ENCODE data around the gene TFB1M.

TFB1M gene

GRCh38 chr6:155287762-155288161, 26.5 kb downstream of the TFB1M start:
- TF ChIP-seq, protein P1, sequence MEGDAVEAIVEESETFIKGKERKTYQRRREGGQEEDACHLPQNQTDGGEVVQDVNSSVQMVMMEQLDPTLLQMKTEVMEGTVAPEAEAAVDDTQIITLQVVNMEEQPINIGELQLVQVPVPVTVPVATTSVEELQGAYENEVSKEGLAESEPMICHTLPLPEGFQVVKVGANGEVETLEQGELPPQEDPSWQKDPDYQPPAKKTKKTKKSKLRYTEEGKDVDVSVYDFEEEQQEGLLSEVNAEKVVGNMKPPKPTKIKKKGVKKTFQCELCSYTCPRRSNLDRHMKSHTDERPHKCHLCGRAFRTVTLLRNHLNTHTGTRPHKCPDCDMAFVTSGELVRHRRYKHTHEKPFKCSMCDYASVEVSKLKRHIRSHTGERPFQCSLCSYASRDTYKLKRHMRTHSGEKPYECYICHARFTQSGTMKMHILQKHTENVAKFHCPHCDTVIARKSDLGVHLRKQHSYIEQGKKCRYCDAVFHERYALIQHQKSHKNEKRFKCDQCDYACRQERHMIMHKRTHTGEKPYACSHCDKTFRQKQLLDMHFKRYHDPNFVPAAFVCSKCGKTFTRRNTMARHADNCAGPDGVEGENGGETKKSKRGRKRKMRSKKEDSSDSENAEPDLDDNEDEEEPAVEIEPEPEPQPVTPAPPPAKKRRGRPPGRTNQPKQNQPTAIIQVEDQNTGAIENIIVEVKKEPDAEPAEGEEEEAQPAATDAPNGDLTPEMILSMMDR (IDR thresholded peaks at IDR 0.05; ENCODE audit: low read length) = no peak
- no peak for TF ChIP-seq EZH2phosphoT487 (IDR thresholded peaks at IDR 0.05; ENCODE audit: low read length)
- TF ChIP-seq EZH2 (optimal IDR thresholded peaks at IDR 0.05; ENCODE audit: low read depth, low read length) = no peak
- Histone ChIP-seq H3K4me2 (ENCODE audit: low read depth, low read length) (no peak overlapping the region), H4K20me1 (ENCODE audit: insufficient read depth, low read length) (no peaks in the 10 kb centered on the region), H3K9me2 (replicated peaks; ENCODE audit: insufficient read depth, low read length) (no peaks in the 10 kb centered on the region), H3K36me3 (replicated peaks; ENCODE audit: insufficient read depth, low read length) (no peaks in the 10 kb centered on the region), H3F3A (ENCODE audit: insufficient read depth, low read length) (no peaks in the 10 kb centered on the region), H3K9me3 (replicated peaks; ENCODE audit: insufficient read depth, low read length) (no peaks in the 10 kb centered on the region), H3K4me3 (ENCODE audit: low read length) (no peak overlapping the region), H3K9ac (ENCODE audit: low read length) (no peak overlapping the region), H2AFZ (ENCODE audit: low read length) (no peak overlapping the region), H3K79me2 (ENCODE audit: low read length) (no peaks in the 10 kb centered on the region), H3K4me1 (ENCODE audit: low read length) (no peaks in the 10 kb centered on the region), H3K27me3 (replicated peaks; ENCODE audit: insufficient read depth, low read length) (no peaks in the 10 kb centered on the region), H3K27ac (ENCODE audit: low read length) (no peak overlapping the region)
- no peak for DNase-seq

GRCh38 chr6:155284775-155285174, 29.5 kb downstream of the TFB1M start:
- Histone ChIP-seq H3F3A (ENCODE audit: insufficient read depth, low read length) (no peaks in the 10 kb centered on the region), H3K4me2 (ENCODE audit: low read depth, low read length) (no peak overlapping the region), H3K27me3 (replicated peaks; ENCODE audit: insufficient read depth, low read length) (no peaks in the 10 kb centered on the region), H3K9me3 (replicated peaks; ENCODE audit: insufficient read depth, low read length) (no peaks in the 10 kb centered on the region), H3K27ac (ENCODE audit: low read length) (no peak overlapping the region), H2AFZ (ENCODE audit: low read length) (no peak overlapping the region), H3K4me3 (ENCODE audit: low read length) (no peak overlapping the region), H3K36me3 (replicated peaks; ENCODE audit: insufficient read depth, low read length) (no peaks in the 10 kb centered on the region), H3K9ac (ENCODE audit: low read length) (no peak overlapping the region), H3K79me2 (ENCODE audit: low read length) (no peaks in the 10 kb centered on the region), H4K20me1 (ENCODE audit: insufficient read depth, low read length) (no peaks in the 10 kb centered on the region), H3K4me1 (ENCODE audit: low read length) (no peaks in the 10 kb centered on the region), H3K9me2 (replicated peaks; ENCODE audit: insufficient read depth, low read length) (no peaks in the 10 kb centered on the region)
- TF ChIP-seq EZH2phosphoT487 (IDR thresholded peaks at IDR 0.05; ENCODE audit: low read length) (no peak), EZH2 (optimal IDR thresholded peaks at IDR 0.05; ENCODE audit: low read depth, low read length) (no peak)
- TF ChIP-seq, protein P1 (IDR thresholded peaks at IDR 0.05; ENCODE audit: low read length) = no peak
- no peak for DNase-seq

- no peak overlapping the region for H3K9ac ChIP-seq (ENCODE audit: low read length)
- no peaks in the 10 kb centered on the region for H3F3A ChIP-seq (ENCODE audit: insufficient read depth, low read length)
- no peaks in the 10 kb centered on the region for H3K79me2 ChIP-seq (ENCODE audit: low read length)
- no peaks in the 10 kb centered on the region for H4K20me1 ChIP-seq (ENCODE audit: insufficient read depth, low read length)
- H3K4me1 ChIP-seq (ENCODE audit: low read length) = no peaks in the 10 kb centered on the region
- H3K4me2 ChIP-seq (ENCODE audit: low read depth, low read length) = no peak overlapping the region
- TF ChIP-seq EZH2 (optimal IDR thresholded peaks at IDR 0.05; ENCODE audit: low read depth, low read length) (no peak), EZH2phosphoT487 (IDR thresholded peaks at IDR 0.05; ENCODE audit: low read length) (no peak)
- TF ChIP-seq, protein P1 (IDR thresholded peaks at IDR 0.05; ENCODE audit: low read length) = no peak
- H3K9me2 ChIP-seq (replicated peaks; ENCODE audit: insufficient read depth, low read length) = no peaks in the 10 kb centered on the region
- no peak overlapping the region for H3K27ac ChIP-seq (ENCODE audit: low read length)
- H2AFZ ChIP-seq (ENCODE audit: low read length) = no peak overlapping the region
- H3K27me3 ChIP-seq (replicated peaks; ENCODE audit: insufficient read depth, low read length) = no peaks in the 10 kb centered on the region
- H3K4me3 ChIP-seq (ENCODE audit: low read length) = no peak overlapping the region
- no peak for DNase-seq
- no peaks in the 10 kb centered on the region for H3K36me3 ChIP-seq (replicated peaks; ENCODE audit: insufficient read depth, low read length)
- H3K9me3 ChIP-seq (replicated peaks; ENCODE audit: insufficient read depth, low read length) = no peaks in the 10 kb centered on the region
Observed at GRCh38 chr6:155278319-155279049, 35.8 kb downstream of the TFB1M start.

Measured in MM.1S (cell line).